DMS114 treated with DMSO at 0.1 percent for 48 hours (cell line): ENCODE results near the gene PPP2R2C.

Source experiments
- DNase-seq: peaks from one replicate; lab custom pipeline; 2025; ENCODE audit not compliant: unreplicated experiment; lab: John Stamatoyannopoulos, UW

The PPP2R2C gene

DNA sequence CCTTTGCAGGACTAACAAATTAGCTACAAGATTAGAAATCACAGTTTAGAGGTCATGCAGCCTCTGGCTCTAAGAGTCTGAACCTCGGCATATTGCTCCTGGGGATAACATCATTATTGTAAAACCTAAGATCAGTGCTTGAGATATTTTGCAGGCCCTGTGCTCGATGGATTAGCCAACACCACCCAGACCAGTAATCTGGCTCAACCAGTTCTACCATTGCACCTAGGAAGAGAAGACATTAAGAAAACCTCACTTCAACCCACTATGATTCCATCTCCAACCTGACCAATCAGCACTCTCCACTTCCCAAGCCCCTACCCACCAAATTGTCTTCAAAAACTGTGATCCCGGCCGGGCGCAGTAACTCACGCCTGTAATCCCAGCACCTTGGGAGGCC, 159.2 kb downstream of the PPP2R2C start:
- no peak for DNase-seq

DNA sequence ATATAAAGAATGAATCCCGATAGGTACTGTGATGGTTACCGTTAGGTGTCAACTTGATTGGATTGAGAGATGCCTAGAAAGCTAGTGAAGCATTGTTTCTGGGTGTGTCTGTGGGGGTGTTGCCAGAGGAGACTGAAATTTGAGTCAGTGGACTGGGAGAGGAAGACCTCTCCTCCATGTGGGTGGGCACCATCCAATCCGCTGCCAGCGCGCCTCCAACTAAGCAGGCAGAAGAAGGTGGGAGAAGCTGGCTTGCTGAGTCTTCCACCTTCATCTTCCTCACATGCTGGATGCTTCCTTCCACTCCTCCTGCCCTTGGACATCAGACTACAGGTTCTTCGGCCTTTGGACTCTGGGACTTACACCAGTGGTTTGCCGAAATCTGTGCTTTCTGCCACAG, 162.6 kb downstream of the PPP2R2C start:
- no peak for DNase-seq

DNA sequence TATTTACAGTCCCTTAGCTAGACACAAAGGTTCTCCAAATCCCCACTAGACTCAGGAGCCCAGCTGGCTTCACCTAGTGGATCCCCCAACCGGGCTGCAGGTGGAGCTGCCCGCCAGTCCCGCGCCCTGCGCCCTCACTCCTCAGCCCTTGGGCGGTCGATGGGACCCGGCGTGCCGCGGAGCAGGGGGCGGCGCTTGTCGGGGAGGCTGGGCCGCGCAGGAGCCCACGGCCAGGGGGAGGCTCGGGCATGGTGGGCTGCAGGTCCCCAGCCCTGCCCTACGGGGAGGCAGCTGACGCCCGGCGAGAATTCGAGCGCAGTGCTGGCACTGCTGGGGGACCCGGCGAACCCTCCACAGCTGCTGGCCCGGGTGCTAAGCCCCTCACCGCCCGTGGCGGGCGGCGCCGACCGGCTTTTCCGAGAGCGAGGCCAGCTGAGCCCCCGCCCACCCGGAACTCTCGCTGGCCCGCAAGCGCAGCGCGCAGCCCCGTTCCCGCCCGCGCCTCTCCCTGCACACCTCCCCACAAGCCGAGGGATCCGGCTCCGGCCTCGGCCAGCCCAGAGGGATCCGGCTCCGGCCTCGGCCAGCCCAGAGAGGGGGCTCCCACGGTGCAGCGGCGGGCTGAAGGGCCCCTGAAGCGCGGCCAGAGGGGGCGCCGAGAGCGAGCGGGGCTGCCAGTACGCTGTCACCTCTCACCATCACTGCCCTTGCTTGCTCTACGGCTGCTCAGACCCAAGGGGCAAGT, 163.3 kb downstream of the PPP2R2C start:
- DNase-seq, result peak; percentile 17

DNA sequence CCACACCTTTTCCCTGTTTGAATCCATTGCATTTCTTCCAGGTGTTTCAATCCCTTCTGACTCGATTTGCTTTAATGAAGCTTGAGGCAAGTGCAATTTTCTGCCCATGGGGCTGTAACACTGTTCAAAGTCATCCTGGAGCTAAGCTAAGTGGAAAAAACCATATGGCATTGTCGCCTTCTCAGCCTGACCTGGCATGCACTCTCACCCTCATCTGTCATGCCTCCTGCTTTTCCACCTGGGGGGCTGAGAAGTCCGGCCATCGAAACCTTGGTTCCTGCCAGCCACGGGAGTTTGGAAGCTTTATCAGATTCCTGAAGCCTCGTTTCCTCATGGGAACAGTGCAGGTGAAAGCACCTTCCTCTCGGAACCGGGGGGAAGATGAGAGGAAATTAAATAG, 164.5 kb downstream of the PPP2R2C start:
- DNase-seq, result no peak

DNA sequence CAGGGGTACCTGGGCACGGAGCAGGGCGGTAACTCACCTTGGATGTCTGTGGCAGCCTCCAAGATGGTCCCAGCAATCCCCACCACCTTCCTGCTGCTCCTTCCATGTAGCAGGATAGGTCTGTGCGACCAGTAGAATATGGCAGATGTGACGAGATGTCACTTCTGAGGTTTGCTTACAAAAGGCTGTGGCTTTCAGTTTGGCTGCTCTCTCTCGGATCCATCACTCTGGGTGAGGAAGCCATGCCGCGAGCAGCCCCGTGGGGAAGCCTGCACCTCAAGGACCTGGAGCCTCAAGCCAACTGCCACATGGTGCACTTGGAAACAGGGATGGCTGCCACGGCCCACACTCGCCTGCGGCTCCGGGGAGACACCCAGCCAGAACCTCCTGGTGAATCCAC, 165.2 kb downstream of the PPP2R2C start:
- no peak for DNase-seq

DNA sequence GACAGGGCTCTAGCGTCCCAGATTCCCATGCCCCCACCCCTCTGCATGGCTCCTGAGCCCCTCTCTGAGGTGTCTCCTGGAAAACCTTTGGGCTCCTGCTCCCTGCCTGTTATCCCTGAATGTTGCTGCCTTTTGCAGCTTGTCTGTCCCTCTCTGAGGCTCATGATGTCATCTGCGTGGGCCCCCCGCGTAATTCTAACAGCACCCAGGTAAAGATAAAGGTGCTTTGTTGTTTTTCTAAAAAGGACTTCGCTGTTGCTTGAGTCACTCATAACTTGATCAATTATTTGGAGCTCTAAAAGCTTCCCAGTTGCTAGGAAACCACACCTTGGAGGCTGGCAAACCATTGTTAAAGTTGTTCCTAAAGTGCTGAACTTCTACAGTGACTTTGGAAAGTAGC, 166.1 kb downstream of the PPP2R2C start:
- DNase-seq, result no peak

DNA sequence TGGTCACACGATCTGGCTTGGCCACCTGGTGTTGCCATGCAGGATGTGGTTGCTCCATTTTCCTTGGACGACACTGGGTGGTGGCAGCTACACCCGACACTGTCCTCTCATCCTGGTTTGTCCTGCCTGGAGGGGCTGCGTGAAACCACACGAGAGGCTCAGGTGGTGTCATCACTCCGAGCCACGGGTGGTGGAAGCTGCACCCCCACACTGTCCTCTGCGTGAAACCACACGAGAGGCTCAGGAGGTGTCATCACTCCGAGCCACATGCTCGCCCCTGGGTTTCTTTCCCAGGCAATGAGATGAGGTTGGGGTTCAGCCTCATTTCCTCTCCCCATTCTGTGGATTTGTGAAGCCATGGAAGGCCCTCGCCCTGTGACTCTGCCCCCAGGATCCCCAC, 168.5 kb downstream of the PPP2R2C start:
- DNase-seq, result no peak

DNA sequence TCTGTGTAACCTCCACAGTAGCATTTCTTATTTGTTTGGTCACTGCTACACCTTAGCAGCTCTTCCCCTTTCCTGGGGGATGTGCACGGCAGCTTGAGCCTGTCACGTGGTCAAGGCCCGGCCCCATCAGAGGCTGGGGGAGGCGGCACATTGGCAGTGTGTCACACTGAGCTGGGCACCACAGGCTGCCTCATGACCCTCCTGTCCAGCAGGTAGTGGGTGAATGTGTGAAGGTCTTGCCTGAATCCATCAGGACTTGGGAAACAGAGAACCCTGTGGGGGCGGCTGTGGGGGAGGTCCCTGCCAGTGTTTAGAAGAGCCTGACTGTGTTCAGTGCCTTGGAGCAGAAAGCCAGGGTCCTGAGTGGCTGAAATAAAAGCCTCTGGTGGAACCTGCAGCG, 169.5 kb downstream of the PPP2R2C start:
- DNase-seq, result no peak

DNA sequence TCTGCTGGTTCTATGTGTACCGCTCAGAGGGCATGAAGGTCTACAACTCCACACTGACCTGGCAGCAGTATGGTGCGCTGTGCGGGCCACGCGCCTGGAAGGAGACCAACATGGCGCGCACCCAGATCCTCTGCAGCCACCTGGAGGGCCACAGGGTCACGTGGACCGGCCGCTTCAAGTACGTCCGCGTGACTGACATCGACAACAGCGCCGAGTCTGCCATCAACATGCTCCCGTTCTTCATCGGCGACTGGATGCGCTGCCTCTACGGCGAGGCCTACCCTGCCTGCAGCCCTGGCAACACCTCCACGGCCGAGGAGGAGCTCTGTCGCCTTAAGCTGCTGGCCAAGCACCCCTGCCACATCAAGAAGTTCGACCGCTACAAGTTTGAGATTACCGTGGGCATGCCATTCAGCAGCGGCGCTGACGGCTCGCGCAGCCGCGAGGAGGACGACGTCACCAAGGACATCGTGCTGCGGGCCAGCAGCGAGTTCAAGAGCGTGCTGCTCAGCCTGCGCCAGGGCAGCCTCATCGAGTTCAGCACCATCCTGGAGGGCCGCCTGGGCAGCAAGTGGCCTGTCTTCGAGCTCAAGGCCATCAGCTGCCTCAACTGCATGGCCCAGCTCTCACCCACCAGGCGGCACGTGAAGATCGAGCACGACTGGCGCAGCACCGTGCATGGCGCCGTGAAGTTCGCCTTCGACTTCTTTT, 170.5 kb downstream of the PPP2R2C start:
- no peak for DNase-seq

DNA sequence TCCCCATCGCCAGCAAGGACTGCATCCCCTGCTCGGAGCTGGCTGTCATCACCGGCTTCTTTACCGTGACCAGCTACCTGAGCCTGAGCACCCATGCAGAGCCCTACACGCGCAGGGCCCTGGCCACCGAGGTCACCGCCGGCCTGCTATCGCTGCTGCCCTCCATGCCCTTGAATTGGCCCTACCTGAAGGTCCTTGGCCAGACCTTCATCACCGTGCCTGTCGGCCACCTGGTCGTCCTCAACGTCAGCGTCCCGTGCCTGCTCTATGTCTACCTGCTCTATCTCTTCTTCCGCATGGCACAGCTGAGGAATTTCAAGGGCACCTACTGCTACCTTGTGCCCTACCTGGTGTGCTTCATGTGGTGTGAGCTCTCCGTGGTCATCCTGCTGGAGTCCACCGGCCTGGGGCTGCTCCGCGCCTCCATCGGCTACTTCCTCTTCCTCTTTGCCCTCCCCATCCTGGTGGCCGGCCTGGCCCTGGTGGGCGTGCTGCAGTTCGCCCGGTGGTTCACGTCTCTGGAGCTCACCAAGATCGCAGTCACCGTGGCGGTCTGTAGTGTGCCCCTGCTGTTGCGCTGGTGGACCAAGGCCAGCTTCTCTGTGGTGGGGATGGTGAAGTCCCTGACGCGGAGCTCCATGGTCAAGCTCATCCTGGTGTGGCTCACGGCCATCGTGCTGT, 171.2 kb downstream of the PPP2R2C start:
- no peak for DNase-seq

DNA sequence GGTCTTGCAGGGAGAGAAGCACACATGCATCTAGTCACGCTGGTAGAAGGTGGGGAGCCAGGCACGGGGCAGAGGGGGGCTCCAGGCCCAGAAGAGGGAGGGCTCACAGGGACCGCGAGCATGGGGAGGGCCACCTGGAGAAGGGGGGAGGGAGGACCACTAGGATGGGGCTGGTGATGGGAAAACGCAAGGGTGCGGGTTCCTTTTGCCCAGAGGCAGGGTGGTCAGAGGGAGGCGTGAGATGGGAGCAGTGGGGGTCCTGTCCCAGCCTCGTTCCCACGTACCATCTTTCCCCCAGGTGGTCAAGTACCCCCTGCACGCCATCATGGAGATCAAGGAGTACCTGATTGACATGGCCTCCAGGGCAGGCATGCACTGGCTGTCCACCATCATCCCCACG, 172.1 kb downstream of the PPP2R2C start:
- no peak for DNase-seq

DNA sequence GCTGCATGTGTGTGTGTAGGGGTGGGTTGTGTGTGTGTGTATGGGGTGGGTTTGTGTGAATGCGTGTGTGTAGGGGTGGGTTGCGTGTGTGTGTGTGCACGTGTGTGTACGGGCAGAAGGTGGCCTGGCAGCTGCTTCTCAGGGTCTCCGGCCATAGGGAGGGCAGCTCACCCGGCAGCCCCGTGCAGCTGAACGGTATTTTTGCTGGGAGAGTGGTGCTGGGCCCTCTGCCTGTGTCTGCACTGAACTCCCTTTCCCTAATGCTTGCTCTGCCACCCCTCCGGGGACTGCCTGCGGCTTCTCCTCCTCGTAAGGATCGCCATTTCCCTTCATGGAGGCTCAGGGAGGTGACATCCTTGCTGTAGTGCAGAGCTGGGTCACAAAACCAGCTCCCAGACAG, 172.5 kb downstream of the PPP2R2C start:
- DNase-seq, result no peak

DNA sequence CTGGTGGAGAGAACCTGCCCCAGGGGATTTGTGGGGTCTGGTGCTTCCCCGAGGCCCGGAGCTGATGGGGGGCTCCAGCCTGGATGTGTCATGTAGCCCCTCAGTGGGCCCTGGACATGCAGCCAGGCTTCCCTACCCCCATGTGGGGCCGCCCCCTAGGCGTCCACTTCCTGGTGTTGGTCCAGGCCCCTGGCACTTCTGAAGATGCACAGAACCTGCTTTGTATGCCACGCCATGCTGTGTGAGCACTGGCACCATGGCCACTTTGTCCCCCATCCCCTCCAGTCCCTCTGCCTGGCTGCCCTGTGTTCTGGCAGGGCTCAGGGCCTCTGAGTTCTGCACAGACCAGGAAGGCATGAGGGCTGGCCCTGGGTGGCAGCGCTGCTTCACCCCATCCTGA, 173.6 kb downstream of the PPP2R2C start:
- DNase-seq, result no peak

DNA sequence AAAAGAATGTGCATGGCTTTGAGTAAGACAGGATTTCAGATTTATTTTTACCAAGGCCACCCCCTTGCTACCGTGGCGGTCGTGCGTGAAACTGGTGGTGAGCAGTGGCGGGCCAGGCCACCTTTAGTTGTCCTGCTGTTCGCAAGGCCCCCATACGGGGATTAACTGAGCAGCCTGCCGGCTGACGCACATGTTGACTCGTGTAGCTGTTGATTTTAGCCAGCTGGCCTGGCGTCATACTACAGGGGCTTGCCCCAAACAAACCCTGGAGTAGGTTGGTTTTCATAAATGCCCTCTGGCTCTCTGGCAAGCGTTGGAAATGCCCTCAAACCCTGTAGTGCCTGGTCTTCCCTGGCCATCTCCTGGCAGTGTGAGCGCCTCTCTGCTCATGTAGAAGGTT, 174.4 kb downstream of the PPP2R2C start:
- DNase-seq, result no peak

DNA sequence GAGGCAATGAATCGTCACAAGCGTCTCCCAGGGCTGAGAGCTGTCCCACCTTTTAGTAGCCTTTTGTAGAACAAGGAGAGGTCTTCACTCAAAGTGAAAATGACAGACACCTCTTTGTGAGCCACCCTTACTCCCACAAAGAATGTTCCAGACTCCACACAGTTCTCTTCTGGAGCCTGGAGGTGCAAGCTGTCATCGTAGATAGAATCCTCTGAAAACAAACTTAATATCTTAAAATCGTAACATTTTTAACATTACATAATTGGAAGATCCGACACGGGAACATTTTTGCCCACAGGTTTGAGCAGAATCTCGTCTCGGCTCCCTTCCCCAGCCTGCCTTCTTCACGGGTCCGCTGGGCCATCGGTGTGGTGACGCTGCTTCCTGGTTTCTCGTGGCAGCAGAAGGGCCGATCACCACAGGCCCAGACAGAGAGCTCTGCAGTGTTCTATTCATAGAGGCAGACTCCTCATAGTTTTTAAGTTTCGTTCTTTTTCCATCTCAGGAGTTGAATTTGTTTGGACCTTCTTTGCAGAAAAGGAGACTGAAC, 175.1 kb downstream of the PPP2R2C start:
- no peak for DNase-seq

DNA sequence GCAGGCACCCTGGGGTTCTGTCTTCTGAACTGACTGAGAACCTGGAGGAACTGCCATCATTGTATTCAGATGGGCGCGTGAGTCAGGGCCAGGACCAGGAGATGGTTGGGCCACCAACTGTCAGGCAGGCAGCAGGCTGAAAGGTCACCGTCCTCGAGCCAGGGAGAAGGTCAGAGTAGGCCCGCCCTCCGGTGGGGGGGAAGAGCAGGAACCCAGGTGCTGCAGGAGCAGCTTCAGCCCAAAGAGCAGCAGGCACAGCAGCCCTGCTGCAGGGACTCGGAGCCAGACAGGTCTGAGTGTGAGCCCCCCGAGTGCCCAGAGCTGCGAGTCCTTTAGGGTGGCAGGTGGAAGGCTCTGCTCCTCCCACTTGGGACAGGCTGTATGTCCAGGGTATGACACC, 176.4 kb downstream of the PPP2R2C start:
- no peak for DNase-seq

DNA sequence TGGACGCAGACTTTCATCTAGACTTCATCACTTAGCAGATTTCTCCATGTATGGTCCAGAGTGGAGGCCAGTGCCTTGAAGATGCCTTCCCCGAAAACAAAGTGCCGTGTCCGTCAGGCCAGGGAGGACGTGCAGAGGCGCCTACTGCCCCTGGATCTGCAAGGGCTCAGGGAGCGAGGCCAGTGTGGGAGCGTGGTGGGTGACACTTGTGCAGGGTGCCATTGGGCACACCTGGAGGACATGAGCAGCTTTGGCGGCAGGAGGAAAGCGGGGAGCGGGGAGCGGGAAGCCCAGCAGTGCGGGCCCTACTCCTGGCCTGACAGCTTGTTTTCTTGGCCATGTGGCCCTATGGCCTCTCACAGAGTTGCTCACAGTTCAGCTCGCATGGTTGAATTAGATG, 176.9 kb downstream of the PPP2R2C start:
- no peak for DNase-seq

DNA sequence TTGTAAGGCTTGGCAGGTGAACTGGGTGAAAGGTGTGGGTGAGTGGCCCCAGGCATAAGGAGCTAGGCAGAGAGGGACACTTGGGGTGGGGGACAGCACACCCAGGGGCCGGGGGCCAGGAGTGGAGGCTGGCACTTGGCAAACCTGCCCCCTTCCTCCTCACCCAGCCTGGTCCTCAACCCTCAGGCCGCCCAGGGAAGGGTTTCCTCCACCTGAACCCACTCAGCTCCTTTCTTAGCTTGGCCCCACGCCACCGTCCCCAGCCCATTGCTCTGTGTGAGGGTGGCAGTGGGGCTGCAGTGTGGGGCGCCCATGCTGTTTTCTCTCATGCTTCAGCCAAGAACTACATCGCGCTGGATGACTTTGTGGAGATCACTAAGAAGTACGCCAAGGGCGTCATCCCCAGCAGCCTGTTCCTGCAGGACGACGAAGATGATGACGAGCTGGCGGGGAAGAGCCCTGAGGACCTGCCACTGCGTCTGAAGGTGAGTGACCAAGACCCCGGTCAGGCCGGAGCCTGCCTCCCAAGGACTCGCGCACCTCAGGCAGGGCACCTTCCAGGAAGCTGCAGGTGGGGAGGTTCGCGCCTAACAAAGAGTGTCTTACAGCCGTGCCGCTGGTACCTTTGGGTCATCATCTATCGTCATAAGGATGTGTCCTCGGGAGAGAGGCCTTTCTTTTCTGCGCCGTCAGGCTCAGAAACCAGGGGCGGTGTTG, 177.6 kb downstream of the PPP2R2C start:
- no peak for DNase-seq

DNA sequence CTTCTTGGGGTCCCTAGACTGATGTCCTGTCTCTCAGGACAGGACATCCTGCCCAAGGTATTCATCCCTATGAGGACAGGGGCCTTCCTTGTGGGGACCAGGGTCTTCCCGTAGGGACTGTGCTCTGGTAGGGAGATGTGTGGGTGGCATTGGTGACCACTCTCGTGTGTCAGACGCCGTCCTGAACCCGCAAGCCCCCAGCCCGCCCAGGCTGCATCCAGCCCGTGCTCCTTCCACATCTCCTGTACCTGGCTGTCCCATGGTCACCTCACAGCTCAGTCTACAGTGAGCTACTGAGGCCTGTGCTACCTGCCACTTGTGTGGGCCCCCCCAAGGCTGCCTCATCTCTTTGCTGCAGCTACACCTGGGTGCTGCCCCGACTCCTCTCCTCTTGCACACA, 178.8 kb downstream of the PPP2R2C start:
- DNase-seq, result no peak

DNA sequence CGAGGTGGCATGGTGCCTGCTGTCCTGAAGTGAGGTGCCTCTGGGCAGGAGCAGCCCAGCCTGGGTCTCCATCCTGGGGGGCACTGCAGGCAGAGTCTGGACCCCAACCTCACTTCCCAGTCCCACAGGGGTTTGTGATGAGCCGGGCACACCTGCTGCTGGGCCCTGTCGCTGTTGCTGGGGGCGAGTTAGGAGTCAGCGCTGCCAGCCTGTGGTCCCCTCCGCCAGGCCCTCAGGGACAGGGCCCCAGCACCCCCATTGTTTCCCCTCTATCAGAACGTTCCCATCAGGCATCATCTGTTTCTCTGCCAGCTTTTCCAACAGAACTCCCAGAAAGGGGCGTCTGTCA, 179.3 kb downstream of the PPP2R2C start:
- no peak for DNase-seq

DNA sequence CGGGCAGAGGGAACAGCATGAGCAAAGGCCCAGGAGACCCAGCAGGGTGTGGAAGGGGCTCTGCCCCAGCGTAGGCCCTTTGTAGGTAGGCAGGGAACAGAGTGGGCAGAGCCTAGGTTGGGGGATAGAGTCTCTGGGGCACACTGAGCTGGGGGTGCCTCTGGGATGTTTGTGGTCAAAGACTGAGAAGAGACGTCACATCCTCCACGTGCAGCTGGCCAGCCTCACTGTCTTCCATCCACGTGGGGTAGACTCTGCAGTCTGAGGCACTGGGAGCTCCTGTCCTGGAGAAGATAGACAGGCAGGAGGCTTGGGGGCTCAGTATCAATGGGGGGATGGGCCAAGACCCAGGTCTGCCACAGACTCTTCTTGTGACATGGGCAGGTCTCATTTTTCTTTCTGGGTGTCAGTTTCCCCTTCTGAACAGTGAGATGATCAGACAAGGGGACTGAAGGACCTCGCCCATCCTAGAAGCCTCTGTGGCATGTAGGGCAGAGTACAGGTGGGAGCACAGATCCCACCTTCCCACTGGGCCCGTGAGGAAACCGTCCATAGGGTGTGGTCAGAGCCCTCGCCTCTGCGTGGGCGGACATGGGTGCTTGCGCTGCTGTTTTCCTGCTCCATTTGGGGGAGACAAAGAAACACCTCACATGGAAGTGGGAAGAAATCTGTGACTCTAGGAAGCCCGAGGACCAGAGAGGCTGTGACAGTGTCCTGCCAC, 179.9 kb downstream of the PPP2R2C start:
- DNase-seq, result no peak
